LNCAP (cell line): ENCODE results near the gene KCNMA1.

ENCODE experiments used
- TF ChIP-seq, protein P1 (sequence below): fragments of 450-650 bp; IDR thresholded peaks from 2 replicates; pipeline ENCODE4 v1.5.1; 2017; ENCODE audit warnings: mild to moderate bottlenecking

KCNMA1 gene

DNA sequence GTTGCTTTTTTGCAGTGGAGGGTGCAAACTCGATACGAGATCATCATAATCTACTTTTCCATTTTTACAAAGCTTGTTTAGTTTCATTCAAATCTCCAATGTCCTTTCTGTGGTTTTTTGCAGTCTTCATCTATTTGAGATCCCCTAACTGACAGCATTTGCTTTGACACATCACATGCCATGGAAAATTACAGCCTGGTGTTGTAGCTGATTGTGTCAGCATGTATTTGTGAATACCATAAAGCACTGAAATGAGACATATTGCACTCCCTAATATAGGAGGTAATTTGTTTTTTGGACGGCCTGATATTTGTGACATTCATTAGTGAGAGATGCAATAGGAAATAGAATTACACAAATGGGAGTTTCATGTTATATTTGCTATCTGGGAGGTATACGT is 620.8 kb downstream of the KCNMA1 start:
- TF ChIP-seq, protein P1, sequence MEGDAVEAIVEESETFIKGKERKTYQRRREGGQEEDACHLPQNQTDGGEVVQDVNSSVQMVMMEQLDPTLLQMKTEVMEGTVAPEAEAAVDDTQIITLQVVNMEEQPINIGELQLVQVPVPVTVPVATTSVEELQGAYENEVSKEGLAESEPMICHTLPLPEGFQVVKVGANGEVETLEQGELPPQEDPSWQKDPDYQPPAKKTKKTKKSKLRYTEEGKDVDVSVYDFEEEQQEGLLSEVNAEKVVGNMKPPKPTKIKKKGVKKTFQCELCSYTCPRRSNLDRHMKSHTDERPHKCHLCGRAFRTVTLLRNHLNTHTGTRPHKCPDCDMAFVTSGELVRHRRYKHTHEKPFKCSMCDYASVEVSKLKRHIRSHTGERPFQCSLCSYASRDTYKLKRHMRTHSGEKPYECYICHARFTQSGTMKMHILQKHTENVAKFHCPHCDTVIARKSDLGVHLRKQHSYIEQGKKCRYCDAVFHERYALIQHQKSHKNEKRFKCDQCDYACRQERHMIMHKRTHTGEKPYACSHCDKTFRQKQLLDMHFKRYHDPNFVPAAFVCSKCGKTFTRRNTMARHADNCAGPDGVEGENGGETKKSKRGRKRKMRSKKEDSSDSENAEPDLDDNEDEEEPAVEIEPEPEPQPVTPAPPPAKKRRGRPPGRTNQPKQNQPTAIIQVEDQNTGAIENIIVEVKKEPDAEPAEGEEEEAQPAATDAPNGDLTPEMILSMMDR = no peak

DNA sequence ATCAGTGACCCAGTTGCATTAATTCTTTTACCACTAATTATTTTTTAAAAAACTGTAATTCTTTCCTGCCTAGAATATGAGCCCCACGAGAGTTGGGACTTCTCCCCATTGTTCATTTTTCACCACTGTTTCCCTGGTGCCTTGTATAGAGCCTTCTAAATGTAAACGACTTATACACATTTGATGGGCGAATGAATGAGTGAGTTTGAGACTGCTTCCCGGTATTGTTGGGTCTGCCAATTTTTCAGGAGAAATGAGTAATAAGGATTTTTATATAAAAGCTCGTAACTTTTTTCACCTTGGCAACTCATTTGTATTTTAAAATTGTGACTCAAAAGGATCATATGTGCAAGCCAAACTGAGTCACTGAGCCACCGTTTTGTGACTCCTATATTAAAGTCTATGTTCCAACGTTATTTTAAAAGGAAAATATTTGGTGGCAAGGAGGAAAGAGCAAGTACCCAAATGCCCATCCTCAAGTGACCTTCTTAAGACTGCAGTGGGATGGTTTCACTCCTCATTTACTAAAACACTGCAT is 621.3 kb downstream of the KCNMA1 start:
- TF ChIP-seq, protein P1 = no peak

DNA sequence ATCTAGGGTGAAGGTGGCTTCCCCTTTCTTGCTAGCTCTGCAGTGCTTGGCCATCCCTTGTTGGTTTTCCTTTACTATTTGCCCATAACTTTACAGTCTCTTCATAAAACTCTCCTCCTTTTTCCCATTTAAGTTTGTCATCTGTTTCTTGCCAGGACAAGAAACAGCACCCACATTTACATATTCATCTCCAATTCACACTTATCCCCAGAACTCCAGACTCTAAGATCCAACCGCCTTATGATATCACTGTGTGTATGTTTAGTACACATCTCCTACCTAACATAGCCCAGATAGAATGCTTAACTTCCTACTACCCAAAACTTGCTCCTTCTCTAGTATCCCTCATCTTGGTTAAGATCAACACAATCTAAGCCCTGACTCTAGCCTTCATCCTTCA is 622.2 kb downstream of the KCNMA1 start:
- TF ChIP-seq, protein P1 = no peak

DNA sequence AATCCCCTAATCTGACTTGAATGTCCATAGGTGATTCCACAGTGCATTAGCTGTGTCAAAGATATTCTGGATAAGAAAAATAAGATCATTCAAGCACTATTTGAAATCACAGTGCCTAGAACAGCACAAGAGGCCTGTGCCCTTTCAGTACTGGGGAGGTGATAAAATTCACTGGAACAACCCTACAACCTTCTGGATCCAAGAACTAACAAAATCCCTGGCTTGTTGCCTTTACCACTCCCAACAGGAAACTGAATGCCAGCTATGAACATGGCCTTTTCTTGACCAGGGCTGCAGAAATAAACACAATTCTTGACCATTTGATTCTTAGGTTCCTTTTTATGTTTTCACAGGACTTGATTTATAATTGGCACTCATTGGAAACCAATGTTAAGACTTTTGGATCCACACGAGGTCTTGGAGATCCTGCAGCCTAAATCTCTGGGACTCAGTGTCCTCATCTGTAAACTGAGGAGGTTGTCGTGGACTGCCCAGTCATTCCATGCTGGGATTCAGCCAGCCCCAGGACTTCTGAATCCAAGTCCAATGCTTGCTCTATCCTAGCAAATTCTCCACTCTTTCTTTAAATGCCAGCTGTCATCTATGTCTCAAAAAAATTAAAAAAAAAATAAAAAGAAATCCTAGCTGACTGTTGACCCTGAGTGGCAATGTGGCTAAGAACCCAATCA is 624.7 kb downstream of the KCNMA1 start:
- TF ChIP-seq, protein P1 = no peak

DNA sequence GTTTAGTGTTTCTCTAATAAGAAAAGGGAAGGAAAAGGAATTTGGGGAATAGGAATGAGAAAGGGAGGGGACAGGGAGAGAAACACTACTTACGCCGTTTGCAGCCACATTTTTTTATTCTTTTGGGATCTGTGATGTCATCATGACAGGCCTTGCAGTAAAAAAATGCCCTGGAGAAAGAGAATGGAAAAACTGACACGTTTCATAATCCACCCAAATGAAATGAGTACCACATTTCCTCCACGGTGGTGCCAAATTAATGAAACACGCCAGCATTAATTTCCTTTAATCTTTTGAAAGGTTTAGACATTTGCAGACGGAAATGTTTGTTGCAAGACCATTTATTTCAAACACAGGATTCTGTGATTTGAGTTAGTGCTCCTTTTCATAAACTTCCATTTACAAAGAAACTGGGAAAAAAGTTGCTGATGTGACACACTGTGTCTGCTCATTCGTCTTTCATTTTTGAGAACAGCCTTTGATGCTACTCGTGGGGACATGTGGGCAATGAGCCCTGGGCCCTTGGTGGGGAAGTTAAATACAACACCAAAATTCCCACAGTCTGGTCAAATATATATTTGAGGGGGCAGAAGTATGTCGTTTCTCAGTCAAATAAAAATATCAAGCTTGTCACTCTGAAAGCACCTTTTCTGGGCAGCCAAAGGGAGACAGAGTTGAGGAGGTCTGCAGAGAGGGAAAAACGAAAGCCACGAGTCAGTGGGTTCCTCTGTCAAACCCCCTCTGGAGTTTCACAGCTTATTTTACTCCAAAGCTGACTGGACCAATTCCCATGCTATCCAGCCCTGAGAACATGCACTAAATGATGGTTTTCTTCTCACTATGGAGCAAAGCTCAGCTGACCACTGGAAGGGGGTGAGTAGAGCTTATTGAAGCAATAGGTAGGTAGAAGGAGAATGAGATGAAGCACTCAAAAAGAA is 625.5 kb downstream of the KCNMA1 start:
- TF ChIP-seq, protein P1 = no peak

DNA sequence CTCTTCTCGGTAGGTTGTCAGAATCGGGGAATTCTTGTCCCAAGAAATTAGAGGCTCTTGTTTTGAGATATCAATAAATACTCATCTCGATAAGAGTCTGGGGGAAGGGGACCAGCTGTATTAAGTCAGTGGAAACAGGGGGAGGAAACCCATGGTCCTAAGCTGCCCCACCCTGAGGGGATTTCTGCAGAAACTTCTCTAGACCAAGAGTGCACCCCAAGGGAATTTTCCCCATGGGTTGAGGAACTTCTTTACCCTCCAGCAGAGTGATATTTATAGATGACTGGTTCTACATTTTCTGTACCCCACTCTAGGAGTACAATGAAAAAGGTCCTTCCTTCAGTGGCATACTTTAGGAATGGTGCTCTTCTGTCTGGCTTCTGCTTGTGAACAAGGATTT is 627.2 kb downstream of the KCNMA1 start:
- TF ChIP-seq, protein P1 = no peak

DNA sequence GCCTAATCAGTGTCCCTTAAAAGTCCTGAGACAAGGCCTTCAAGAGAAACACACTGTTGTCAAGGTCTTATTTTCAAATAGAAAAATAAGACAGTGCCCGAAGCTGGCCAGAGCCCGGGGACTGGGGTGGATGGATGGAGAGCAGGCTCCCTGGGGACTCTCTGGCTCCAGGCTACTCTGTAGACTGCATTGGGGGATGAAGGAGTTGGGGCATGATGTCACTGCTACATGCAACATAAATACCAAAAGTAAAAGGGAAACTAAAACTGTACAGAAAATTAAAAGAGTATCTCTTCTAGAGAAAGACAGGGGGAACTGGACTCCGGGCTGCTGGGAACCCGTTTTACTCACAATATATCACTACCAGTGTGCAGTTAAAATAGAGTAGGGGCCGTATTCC is 629.8 kb downstream of the KCNMA1 start:
- TF ChIP-seq, protein P1 = no peak
